Ovary (tissue), 9 donors: ENCODE measurements around the gene FSD1L. TPM values are rescaled to one million over a fixed set of nuclear protein-coding genes. Genes with fewer than 3 reads are reported as not detected.

ENCODE experiments used
- DNase-seq, 5 donors: peaks; one replicate each; pipeline ENCODE4 v3.0.0-alpha.2; 2019 to 2020
- H3K27ac ChIP-seq, 2 donors: fragments of 200-600 bp; one replicate each; pipeline versions ENCODE4 v1.5.1 to v1.8.0; 2019 to 2022
- H3K27me3 ChIP-seq: fragments of 200-600 bp; one replicate; pipeline ENCODE4 v1.8.0; 2022
- H3K36me3 ChIP-seq: fragments of 200-600 bp; sonication (generic); one replicate; pipeline ENCODE4 v1.5.1; 2019
- H3K4me1 ChIP-seq: one replicate; pipeline ENCODE4 v1.8.1; 2013; ENCODE audit warnings: mild to moderate bottlenecking, moderate library complexity; ENCODE audit not compliant: insufficient read depth
- H3K4me3 ChIP-seq: fragments of 200-600 bp; sonication (generic); one replicate; pipeline ENCODE4 v1.5.1; 2017
- H3K9me3 ChIP-seq, 2 donors: fragments of 200-600 bp in 1 of 2; sonication (generic) in 1 of 2; one replicate each; pipeline versions ENCODE4 v1.5.1 to v1.8.1; 2013 to 2019; ENCODE audit warnings: mild to moderate bottlenecking in 1 of 2, moderate library complexity in 1 of 2
- CTCF ChIP-seq, 3 donors: fragments of 450-650 bp in 2 of 3; fragments of 200-600 bp in 1 of 3; IDR thresholded peaks; one replicate each; pipeline versions ENCODE4 v1.5.1 to v1.8.0; 2016 to 2022; ENCODE audit warnings: antibody characterized with exemption in 3 of 3, mild to moderate bottlenecking in 1 of 3
- EP300 ChIP-seq: sonication (generic); formaldehyde crosslinking; IDR thresholded peaks from one replicate; pipeline ENCODE4 v1.6.1; 2017; ENCODE audit warnings: antibody characterized with exemption
- POLR2A ChIP-seq: fragments of 450-650 bp; IDR thresholded peaks from one replicate; pipeline ENCODE4 v1.6.1; 2017; ENCODE audit warnings: antibody characterized with exemption, mild to moderate bottlenecking, moderate library complexity
- WGBS, 3 donors: extraction: QIAGEN DNeasy Blood & Tissue Kit in 1 of 3; methylation state at CpG; one replicate each; pipeline versions ENCODE4 v1.1.5 to v1.1.7; 2013 to 2017; 5-methylcytosine and 5-hydroxymethylcytosine counted together
- intact Hi-C, 4 donors: fragments of 100-400 bp; cut with DNase I; formaldehyde crosslinking; loops; one replicate each; pipeline versions ENCODE4 v1.11.0 to v1.15.1; 2022 to 2023
- polyA plus RNA-seq, 2 donors: library from polyadenylated mRNA; stranded (reverse); fragments of 200-250 nt in 1 of 2; fragments of 350-450 nt in 1 of 2; fragmentation: Illumina TruSeq in 1 of 2; extraction: RNeasy Lipid Tissue Mini Kit (QIAGEN cat#74804) in 1 of 2; gene quantifications; one replicate each; pipeline ENCODE4 v1.2.3, GENCODE V29; 2013 to 2014
- total RNA-seq, 7 donors: library from RNA; depleted of rRNA in 2 of 7; stranded (reverse); fragments of >200 nt in 2 of 7; fragmentation: NEBNext Ultra II Directional in 3 of 7; extraction: Animal tissue kit (Norgen Biotek cat#: 25700) in 3 of 7; gene quantifications; one replicate each; pipeline versions ENCODE4 v1.1.0 to v1.2.4, GENCODE V29; 2016 to 2023
- donor health status: DM: no; HTN: no; CAD: no; lungs with moderate emphysema.
- donor health status: DM: no; HTN: no; CAD: no.
- donor health status: Bipolar disorder and iron deficiency.
- donor health status: DM: yes; HTN: yes; CAD: no.
- donor health status: DM: no; HTN: no; CAD: no.
- donor health status: DM: yes; HTN: yes; CAD: no.

Gene FSD1L
- total and polyA plus RNA-seq, 9 donors: 1.4 to 7.6 (median 4.0) TPM

GRCh38 chr9:105531530-105531929 is 83.7 kb downstream of the FSD1L start:
- TF ChIP-seq CTCF (IDR thresholded peaks at IDR 0.05) (no peak), POLR2A (no peak), EP300 (no peak)
- Histone ChIP-seq H3K4me3 (no peak overlapping the region), H3K4me1 (no peaks in the 10 kb centered on the region), H3K9me3 (no peaks in the 10 kb centered on the region), H3K36me3 (no peaks in the 10 kb centered on the region), H3K27me3 (no peaks in the 10 kb centered on the region), H3K27ac (no peak overlapping the region)
- no peak for DNase-seq
- intact Hi-C loops: no loop called here
- WGBS, 3 donors: 75 to 79% (median 78%) methylated on average over 3 of the region's 3 CpGs

- no peaks in the 10 kb centered on the region for H3K9me3 ChIP-seq
- H3K27ac ChIP-seq: no peak overlapping the region
- H3K4me1 ChIP-seq: no peaks in the 10 kb centered on the region
- no peaks in the 10 kb centered on the region for H3K27me3 ChIP-seq
- WGBS, 3 donors: 82 to 97% (median 88%) methylated on average over 3 of the region's 3 CpGs
- H3K36me3 ChIP-seq: no peaks in the 10 kb centered on the region
- intact Hi-C loops: no loop called here
- DNase-seq: no peak
- no peak overlapping the region for H3K4me3 ChIP-seq
- TF ChIP-seq POLR2A (no peak), EP300 (no peak), CTCF (IDR thresholded peaks at IDR 0.05) (no peak)
Observed at GRCh38 chr9:105535920-105536668, 88.3 kb downstream of the FSD1L start.

- 94 to 98% (median 98%) methylated on average over 1 of the region's 1 CpG for WGBS, 3 donors
- intact Hi-C loops: no loop called here
- TF ChIP-seq EP300: no peak
- no peak for TF ChIP-seq POLR2A
- no peak for TF ChIP-seq CTCF (IDR thresholded peaks at IDR 0.05)
- Histone ChIP-seq H3K27ac (no peak overlapping the region), H3K9me3 (no peaks in the 10 kb centered on the region), H3K4me1 (no peaks in the 10 kb centered on the region), H3K36me3 (no peaks in the 10 kb centered on the region), H3K4me3 (no peak overlapping the region), H3K27me3 (no peaks in the 10 kb centered on the region)
- no peak for DNase-seq
Observed at GRCh38 chr9:105539452-105539851, 91.6 kb downstream of the FSD1L start.

GRCh38 chr9:105541838-105542237 is 94.0 kb downstream of the FSD1L start:
- TF ChIP-seq POLR2A (no peak), EP300 (no peak), CTCF (IDR thresholded peaks at IDR 0.05) (no peak)
- 97 to 98% (median 98%) methylated on average over 3 of the region's 3 CpGs for WGBS, 3 donors

More at GRCh38 chr9:105541838-105542237, 94.0 kb downstream of the FSD1L start:
- no peaks in the 10 kb centered on the region for H3K27me3 ChIP-seq
- no peaks in the 10 kb centered on the region for H3K4me1 ChIP-seq
- H3K4me3 ChIP-seq: no peak overlapping the region
- no peaks in the 10 kb centered on the region for H3K9me3 ChIP-seq
- no peak overlapping the region for H3K27ac ChIP-seq
- H3K36me3 ChIP-seq: no peaks in the 10 kb centered on the region
- no peak for DNase-seq
- intact Hi-C loops: no loop called here
